SK-N-SH (cell line): ENCODE data around the gene IVNS1ABP. TPM values are rescaled to one million over a fixed set of nuclear protein-coding genes. Genes with fewer than 3 reads are reported as not detected.

ENCODE experiments used
- CTCF ChIA-PET: fragments of 300-600, 350-600 bp; formaldehyde crosslinking; extraction: SDS; loops from one replicate; lab custom pipeline; 2021; lab: Yijun Ruan, JAX
- POLR2A ChIA-PET: fragments of 350-600 bp; sonication (Branson Sonifier 250); formaldehyde crosslinking; extraction: SDS; loops from one replicate; lab custom pipeline; 2020; ENCODE audit warnings: antibody characterized with exemption, inconsistent platforms; lab: Yijun Ruan, JAX
- DNase-seq: peaks from one replicate; pipeline ENCODE4 v3.0.0; 2012
- H2AFZ ChIP-seq: fragments of 200-600 bp; sonication (generic); 2 replicates; pipeline ENCODE4 v1.8.1; 2016; ENCODE audit warnings: antibody characterized with exemption, mild to moderate bottlenecking, low read depth
- H3F3A ChIP-seq: fragments of 200-600 bp; sonication (generic); replicated peaks from 2 replicates; pipeline ENCODE3; 2016; ENCODE audit warnings: antibody characterized with exemption, mild to moderate bottlenecking; ENCODE audit not compliant: insufficient read depth
- H3K27ac ChIP-seq, 2 experiments: fragments of 200-500 bp in 1 of 2; fragments of 200-600 bp in 1 of 2; sonication (Bioruptor generic) in 1 of 2; sonication (generic), shearing (Covaris generic) in 1 of 2; 2 replicates each; pipeline versions ENCODE4 v1.5.1 to v1.6.1; 2014 to 2016; ENCODE audit warnings: low read depth in 2 of 2, inconsistent platforms in 1 of 2, low read length in 1 of 2, mild to moderate bottlenecking in 1 of 2, mixed read lengths in 1 of 2
- H3K27me3 ChIP-seq: fragments of 200-600 bp; sonication (generic), shearing (Covaris generic); 2 replicates; pipeline ENCODE4 v1.6.1; 2016; ENCODE audit warnings: mixed run types; ENCODE audit not compliant: insufficient read depth
- H3K36me3 ChIP-seq, 2 experiments: fragments of 200-500 bp in 1 of 2; fragments of 200-600 bp in 1 of 2; sonication (Bioruptor generic) in 1 of 2; sonication (generic) in 1 of 2; replicated peaks in 1 of 2; 2 replicates each; pipeline versions ENCODE3 to v1.5.1; 2014 to 2016; ENCODE audit warnings: low read length in 1 of 2, mild to moderate bottlenecking in 1 of 2; ENCODE audit not compliant: insufficient read depth in 2 of 2, control insufficient read depth in 1 of 2
- H3K4me1 ChIP-seq, 2 experiments: fragments of 200-500 bp in 1 of 2; fragments of 200-600 bp in 1 of 2; sonication (Bioruptor generic) in 1 of 2; sonication (generic), shearing (Covaris generic) in 1 of 2; 2 replicates each; pipeline versions ENCODE4 v1.5.1 to v1.6.1; 2014 to 2016; ENCODE audit warnings: low read depth in 1 of 2, low read length in 1 of 2, mixed run types in 1 of 2; ENCODE audit not compliant: insufficient read depth in 2 of 2, control insufficient read depth in 1 of 2
- H3K4me2 ChIP-seq: fragments of 200-600 bp; sonication (generic), shearing (Covaris generic); 2 replicates; pipeline ENCODE4 v1.6.1; 2017; ENCODE audit warnings: mixed run types
- H3K4me3 ChIP-seq, 2 experiments: fragments of 200-500 bp in 1 of 2; fragments of 200-600 bp in 1 of 2; sonication (Bioruptor generic) in 1 of 2; sonication (generic), shearing (Covaris generic) in 1 of 2; 2 replicates each; pipeline versions ENCODE4 v1.5.1 to v1.8.1; 2014 to 2016; ENCODE audit warnings: low read depth in 2 of 2, inconsistent platforms in 1 of 2, low read length in 1 of 2, mild to moderate bottlenecking in 1 of 2, mixed read lengths in 1 of 2, moderate library complexity in 1 of 2
- H3K79me2 ChIP-seq: fragments of 200-600 bp; sonication (generic); 2 replicates; pipeline ENCODE4 v1.8.1; 2017; ENCODE audit warnings: mild to moderate bottlenecking; ENCODE audit not compliant: insufficient read depth
- H3K9ac ChIP-seq: fragments of 200-600 bp; sonication (generic); 2 replicates; pipeline ENCODE4 v1.6.1; 2017; ENCODE audit warnings: mixed run types
- H3K9me2 ChIP-seq: fragments of 200-600 bp; sonication (generic); 2 replicates; pipeline ENCODE4 v1.6.1; 2017; ENCODE audit warnings: mixed run types
- H3K9me3 ChIP-seq: fragments of 200-600 bp; sonication (generic); 2 replicates; pipeline ENCODE4 v1.6.1; 2017; ENCODE audit warnings: mixed run types, mild to moderate bottlenecking, moderate library complexity
- H4K20me1 ChIP-seq: fragments of 200-600 bp; sonication (generic); 2 replicates; pipeline ENCODE4 v1.6.1; 2017; ENCODE audit warnings: mild to moderate bottlenecking, mixed run types; ENCODE audit not compliant: insufficient read depth
- ELF1 ChIP-seq: IDR thresholded peaks from 2 replicates; pipeline ENCODE4 v1.4.0; 2012
- EZH2phosphoT487 ChIP-seq: fragments of 200-600 bp; sonication (generic); IDR thresholded peaks from 2 replicates; pipeline ENCODE4 v1.6.1; 2017; ENCODE audit warnings: low read depth, mixed run types, mild to moderate bottlenecking, antibody characterized with exemption, moderate library complexity, borderline replicate concordance
- GATA2 ChIP-seq: sonication (generic); formaldehyde crosslinking; IDR thresholded peaks from 2 replicates; pipeline ENCODE4 v1.5.0; 2020; ENCODE audit warnings: mild to moderate bottlenecking, missing genetic modification reagents
- MAX ChIP-seq: IDR thresholded peaks from 2 replicates; pipeline ENCODE4 v1.4.0; 2012; ENCODE audit warnings: low read depth
- MEF2A ChIP-seq: IDR thresholded peaks from 2 replicates; pipeline ENCODE4 v1.4.0; 2012; ENCODE audit warnings: low read depth, borderline replicate concordance
- PBX3 ChIP-seq: IDR thresholded peaks from 2 replicates; pipeline ENCODE4; 2012
- POLR2AphosphoS5 ChIP-seq: IDR thresholded peaks from 2 replicates; pipeline ENCODE4 v1.6.1; 2012; ENCODE audit warnings: low read depth, low read length
- RAD21 ChIP-seq: IDR thresholded peaks from 2 replicates; pipeline ENCODE4 v1.6.1; 2012; ENCODE audit warnings: mild to moderate bottlenecking, low read length
- REST ChIP-seq: IDR thresholded peaks from 2 replicates; pipeline ENCODE4 v1.6.1; 2012; ENCODE audit warnings: mild to moderate bottlenecking, low read depth, low read length, moderate library complexity
- RXRA ChIP-seq: IDR thresholded peaks from 2 replicates; pipeline ENCODE4 v1.4.0; 2012; ENCODE audit warnings: low read depth, mild to moderate bottlenecking, borderline replicate concordance
- SMC3 ChIP-seq: IDR thresholded peaks from 2 replicates; pipeline ENCODE4 v1.6.1; 2012; ENCODE audit warnings: low read depth, low read length, improper control_type of control experiment
- TAF1 ChIP-seq: IDR thresholded peaks from 2 replicates; pipeline ENCODE4 v1.6.1; 2012; ENCODE audit warnings: low read depth, mild to moderate bottlenecking, low read length, moderate library complexity, borderline replicate concordance
- TEAD4 ChIP-seq: IDR thresholded peaks from 2 replicates; pipeline ENCODE4 v1.4.0; 2012; ENCODE audit warnings: mild to moderate bottlenecking, borderline replicate concordance; ENCODE audit not compliant: insufficient read depth
- USF1 ChIP-seq: IDR thresholded peaks from 2 replicates; pipeline ENCODE4 v1.4.0; 2012; ENCODE audit warnings: low read depth, borderline replicate concordance
- YY1 ChIP-seq: IDR thresholded peaks from 2 replicates; pipeline ENCODE4 v1.4.0; 2012; ENCODE audit warnings: low read depth, mild to moderate bottlenecking
- ZBTB33 ChIP-seq: IDR thresholded peaks from 2 replicates; pipeline ENCODE4 v1.4.0; 2012; ENCODE audit warnings: low read depth, borderline replicate concordance
- WGBS: methylation state at CpG from one replicate; pipeline ENCODE4 v1.1.6; 2017; ENCODE audit warnings: low lambda C conversion rate; 5-methylcytosine and 5-hydroxymethylcytosine counted together
- polyA plus RNA-seq, 3 experiments: library from polyadenylated mRNA; depleted of rRNA; stranded (reverse); fragments of >200 nt; gene quantifications; 2 replicates each; pipeline ENCODE4 v1.2.3, GENCODE V29; 2012

IVNS1ABP gene
- polyA plus RNA-seq, 1 of the 3 experiments (the other 2 are of a cell fraction), result 24.5 TPM

- Histone ChIP-seq H2AFZ (no peak overlapping the region), H3K79me2 (no peaks in the 10 kb centered on the region), H3K9me3 (no peaks in the 10 kb centered on the region), H3K4me1 (no peaks in the 10 kb centered on the region), H3F3A (no peaks in the 10 kb centered on the region), H3K4me2 (no peak overlapping the region), H3K4me3 (no peak overlapping the region), H3K36me3 (no peaks in the 10 kb centered on the region), H3K27ac (no peak overlapping the region), H3K27me3 (no peaks in the 10 kb centered on the region), H4K20me1 (no peaks in the 10 kb centered on the region), H3K9ac (no peak overlapping the region), H3K9me2 (no peaks in the 10 kb centered on the region)
- WGBS, result 66% methylated on average over 4 of the region's 4 CpGs
- TF ChIP-seq RXRA, result no peak
- TF ChIP-seq POLR2AphosphoS5, result no peak
- no peak for TF ChIP-seq GATA2 (CRISPR knock-in tag)
- no peak for TF ChIP-seq YY1
- no peak for TF ChIP-seq REST
- no peak for TF ChIP-seq PBX3
- no peak for TF ChIP-seq MAX
- TF ChIP-seq ZBTB33, result no peak
- TF ChIP-seq EZH2phosphoT487, result no peak
- no peak for TF ChIP-seq ELF1
- no peak for TF ChIP-seq RAD21
- no peak for TF ChIP-seq TAF1
- no peak for TF ChIP-seq MEF2A
- no peak for TF ChIP-seq USF1
- TF ChIP-seq TEAD4, result no peak
- no peak for TF ChIP-seq SMC3
- DNase-seq, result no peak
- ChIA-PET POLR2A (no interaction called here), CTCF (no interaction called here)
Measured at GRCh38 chr1:185345913-185346720, 29.1 kb upstream of the IVNS1ABP start.
